Stimulated activated CD8-positive, alpha-beta memory T cell treated with anti-CD3 and anti-CD28 coated beads, Interleukin-4, amount 100 ng/mL, for 24 hours (primary cell): Measurements from ENCODE around the gene CD40.

Source experiments
- DNase-seq: peaks from one replicate; pipeline ENCODE4 v3.0.0-alpha.2; 2020; ENCODE audit warnings: low read depth

The CD40 gene

GRCh38 chr20:46122516-46123481, 4.7 kb downstream of the CD40 start:
- DNase-seq, result no peak

- DNase-seq, result no peak
These were observed 5.5 kb downstream of the CD40 start for GRCh38 chr20:46123482-46124245.

- no peak for DNase-seq
These were observed 8.4 kb downstream of the CD40 start for GRCh38 chr20:46126440-46127056.

- no peak for DNase-seq
These were observed 9.4 kb downstream of the CD40 start for GRCh38 chr20:46127396-46128010.

- DNase-seq, result no peak
These were observed 10.4 kb downstream of the CD40 start for GRCh38 chr20:46128310-46129151.

- DNase-seq, result no peak
These were observed 11.9 kb downstream of the CD40 start for GRCh38 chr20:46129955-46130481.

GRCh38 chr20:46130534-46130933, 12.4 kb downstream of the CD40 start:
- no peak for DNase-seq

GRCh38 chr20:46131396-46131795, 13.3 kb downstream of the CD40 start:
- no peak for DNase-seq

GRCh38 chr20:46132705-46133120, 14.6 kb downstream of the CD40 start:
- DNase-seq, result peak; percentile 47

- DNase-seq, result no peak
These were observed 16.0 kb downstream of the CD40 start for GRCh38 chr20:46133886-46134654.

GRCh38 chr20:46134716-46135115, 16.6 kb downstream of the CD40 start:
- DNase-seq, result no peak

GRCh38 chr20:46135856-46136633, 17.9 kb downstream of the CD40 start:
- DNase-seq, result no peak

- no peak for DNase-seq
These were observed 19.7 kb downstream of the CD40 start for GRCh38 chr20:46137816-46138215.

- DNase-seq, result no peak
These were observed 21.3 kb downstream of the CD40 start for GRCh38 chr20:46139266-46139889.

GRCh38 chr20:46139908-46140482, 21.9 kb downstream of the CD40 start:
- DNase-seq, result no peak

GRCh38 chr20:46142124-46142523, 24.0 kb downstream of the CD40 start:
- no peak for DNase-seq

- DNase-seq, result no peak
These were observed 26.4 kb downstream of the CD40 start for GRCh38 chr20:46144432-46145025.

- no peak for DNase-seq
These were observed 27.6 kb downstream of the CD40 start for GRCh38 chr20:46145713-46146112.
